ENCODE results near the gene DACT2.
"Not testable (repeated sequence)": the region's sequence is repeated elsewhere in the genome, so short reads cannot be mapped to it uniquely, and the experiment has no call there.

Gene DACT2
- 0 to 0.08 (median 0) reads per million in 18 experiments for total RNA-seq

DNA sequence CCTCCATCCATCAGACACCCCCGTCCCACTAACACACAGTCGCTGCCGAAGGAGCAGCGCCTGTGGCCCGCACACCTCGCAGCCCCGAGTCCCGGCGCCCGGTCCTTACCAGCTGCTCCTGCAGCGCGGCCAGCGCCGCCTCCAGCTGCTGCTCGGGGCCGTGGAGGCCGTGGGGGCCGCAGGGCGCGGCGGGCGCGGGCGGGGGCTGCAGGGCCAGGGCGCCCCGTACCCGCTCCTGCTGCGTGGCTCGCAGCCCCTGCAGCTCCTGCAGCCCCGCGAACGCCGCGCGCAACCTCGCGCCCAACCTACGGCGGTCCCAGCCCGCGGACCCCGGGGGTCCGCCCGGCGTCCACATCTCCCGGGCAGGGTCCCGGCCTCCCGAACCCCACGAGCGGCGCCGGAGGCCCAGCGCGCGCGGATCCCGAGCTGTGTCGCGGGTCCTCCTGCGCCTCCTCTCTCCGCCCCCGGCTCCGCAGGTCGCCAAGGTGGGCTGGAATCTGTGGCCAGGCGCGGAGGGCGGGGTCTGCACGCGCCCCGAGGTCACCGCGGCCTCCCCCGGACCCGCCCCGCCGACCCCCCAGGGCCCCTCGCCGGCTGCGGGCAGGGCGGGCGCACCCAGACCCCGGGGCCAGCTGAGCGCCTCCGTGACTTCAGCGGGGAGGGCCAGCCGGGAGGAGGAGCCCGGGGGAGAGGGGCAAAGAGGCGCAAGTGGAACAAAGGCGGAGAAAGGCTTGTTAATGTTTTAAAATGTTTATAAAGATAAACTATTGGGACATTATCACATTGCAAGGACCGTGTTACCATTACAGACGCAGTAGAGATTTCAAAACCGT is at the start of gene DACT2:
Gene DACT2, minus strand, starts transcription at position 499 of the 833 bp plus-strand sequence. Its CDS starts 144 bp downstream, at position 355.
- DNase-seq: no peak

DNA sequence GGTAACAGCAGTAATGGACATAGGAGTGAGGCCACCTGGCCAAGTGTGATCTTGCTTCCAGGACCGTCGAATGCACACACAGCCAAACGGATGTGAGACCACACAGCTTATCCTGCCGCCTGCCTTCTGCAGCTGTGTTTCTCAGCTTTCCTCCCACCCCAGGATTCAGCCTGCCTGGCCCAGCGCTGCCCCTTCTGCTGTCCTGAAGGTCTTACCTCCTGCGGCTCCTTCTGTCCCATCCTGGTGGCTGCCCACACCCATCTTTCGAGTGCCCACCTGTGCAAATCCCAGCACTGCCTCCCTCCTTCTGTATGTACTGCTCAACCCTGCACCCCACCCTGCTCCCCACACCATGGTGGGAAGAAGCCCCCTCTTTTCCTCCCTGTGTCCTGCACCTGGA is 49.4 kb upstream of the DACT2 start:
- no peak for DNase-seq

DNA sequence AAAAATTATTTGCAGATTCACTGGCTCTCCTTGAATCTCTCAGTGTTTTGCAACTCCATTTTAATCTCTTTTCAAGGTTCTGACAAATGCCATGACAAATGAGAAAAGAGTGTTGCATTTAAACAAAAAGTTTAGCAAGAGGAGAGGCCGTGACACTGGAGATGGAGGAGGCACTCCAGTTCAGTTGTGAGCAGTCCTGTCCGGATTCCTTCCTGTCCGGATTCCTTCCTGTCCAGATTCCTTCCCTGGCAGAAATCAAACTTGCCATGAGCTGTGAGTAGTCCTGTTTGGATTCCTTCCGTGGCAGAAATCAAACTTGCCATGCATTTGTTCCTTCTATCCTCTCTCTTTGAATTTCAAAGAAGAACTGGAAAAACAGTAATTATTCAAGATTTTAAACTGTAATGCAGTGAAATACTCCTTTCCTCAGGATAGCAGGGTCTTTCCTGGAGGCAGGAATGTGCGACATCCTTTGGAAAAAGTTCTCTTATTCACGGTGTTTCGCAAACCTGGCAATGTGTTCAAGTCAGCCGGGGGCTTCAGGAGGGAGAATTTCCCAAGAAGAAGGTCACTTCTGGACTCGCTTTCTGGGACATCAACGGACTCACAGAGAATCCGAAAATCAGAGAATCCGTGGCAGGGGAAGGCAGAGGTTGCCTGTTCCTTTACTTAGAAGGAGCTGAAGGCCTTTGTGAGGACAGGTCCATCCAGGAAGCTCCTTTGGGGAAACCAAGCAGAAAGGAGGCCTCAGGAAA is 48.7 kb upstream of the DACT2 start:
- no peak for DNase-seq

DNA sequence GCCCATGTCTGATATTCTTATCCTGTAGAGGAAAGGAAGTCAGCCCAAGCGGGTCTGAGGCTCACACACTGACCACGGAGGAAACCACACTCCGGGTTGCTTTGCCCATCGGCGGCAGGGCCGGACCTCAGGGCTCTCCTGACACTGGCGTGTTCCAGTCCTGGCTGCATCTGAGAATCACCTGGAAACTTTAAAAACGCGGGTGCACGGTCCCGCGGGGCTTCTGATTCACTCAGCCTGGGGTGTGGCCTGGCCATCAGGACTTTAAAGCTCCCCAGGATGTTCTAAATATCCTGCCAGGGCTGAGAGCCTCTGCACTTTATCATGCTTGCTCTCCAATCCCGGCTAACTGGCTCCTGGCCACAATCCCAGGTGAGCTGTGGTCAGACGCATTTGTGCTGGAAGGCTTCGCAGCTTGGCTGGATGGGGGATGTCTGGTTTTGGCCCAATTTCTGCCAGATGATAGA is 47.7 kb upstream of the DACT2 start:
- DNase-seq: no peak

GRCh38 chr6:168366473-168366872 is 46.9 kb upstream of the DACT2 start:
- DNase-seq: no peak

GRCh38 chr6:168365422-168366165 is 46.0 kb upstream of the DACT2 start:
- no peak for DNase-seq

- no peak for DNase-seq
These were observed 45.3 kb upstream of the DACT2 start for GRCh38 chr6:168364793-168365421.

- no peak for DNase-seq
These were observed 44.5 kb upstream of the DACT2 start for GRCh38 chr6:168363811-168364792.

- DNase-seq: no peak
These were observed 43.7 kb upstream of the DACT2 start for GRCh38 chr6:168363302-168363701.

DNA sequence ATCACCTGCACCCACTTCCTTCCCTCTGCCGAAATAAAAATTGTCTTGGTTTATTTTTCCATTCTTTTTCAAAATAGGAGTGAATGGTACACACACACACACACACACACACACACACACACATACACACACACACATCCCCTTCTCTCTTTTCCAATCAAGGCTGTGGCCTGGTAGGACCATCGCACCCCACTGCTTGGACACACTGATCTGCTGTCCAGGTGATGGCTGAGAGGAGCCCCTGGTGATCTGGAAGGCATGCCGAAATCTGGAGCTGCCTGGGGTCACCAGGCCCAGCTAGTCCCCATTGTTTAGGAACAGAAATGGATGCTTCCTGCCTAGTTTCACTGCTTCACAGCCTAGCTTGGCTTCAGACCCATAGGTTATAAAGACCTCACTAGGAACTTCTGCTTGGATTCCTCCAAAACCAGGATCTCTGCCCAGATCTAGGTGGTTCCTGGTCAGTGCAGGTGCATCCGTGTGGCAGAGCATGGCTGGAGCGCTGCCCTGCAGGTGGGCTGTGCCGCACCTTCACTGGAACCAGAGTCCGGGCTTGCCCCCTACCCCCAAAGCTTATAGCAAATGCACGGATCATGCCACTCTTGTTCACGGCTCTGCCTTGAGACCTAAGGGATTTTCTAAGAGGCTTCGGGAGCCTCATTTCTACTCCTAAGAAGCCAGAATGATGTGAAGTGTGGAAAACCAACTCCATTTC is 42.9 kb upstream of the DACT2 start:
- no peak for DNase-seq

DNA sequence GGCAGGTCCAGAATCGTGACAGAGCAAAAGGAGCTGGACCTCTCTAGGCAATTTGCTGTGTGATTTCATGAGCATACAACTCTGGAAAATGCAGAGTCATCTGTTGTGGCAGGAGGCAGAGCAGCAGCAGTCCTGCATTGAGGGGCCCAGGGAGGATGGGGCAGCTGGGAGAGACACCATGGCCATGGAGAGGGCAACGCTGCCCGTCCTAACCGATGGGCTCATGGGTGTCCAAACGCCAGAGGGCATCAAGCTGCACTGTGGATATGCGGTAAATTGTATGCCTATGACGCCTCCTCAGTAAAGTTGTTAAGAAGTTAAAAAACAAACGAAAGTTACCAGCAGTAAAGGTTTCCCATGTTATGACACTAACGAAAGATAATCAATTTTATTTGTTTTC is 42.2 kb upstream of the DACT2 start:
- no peak for DNase-seq

DNA sequence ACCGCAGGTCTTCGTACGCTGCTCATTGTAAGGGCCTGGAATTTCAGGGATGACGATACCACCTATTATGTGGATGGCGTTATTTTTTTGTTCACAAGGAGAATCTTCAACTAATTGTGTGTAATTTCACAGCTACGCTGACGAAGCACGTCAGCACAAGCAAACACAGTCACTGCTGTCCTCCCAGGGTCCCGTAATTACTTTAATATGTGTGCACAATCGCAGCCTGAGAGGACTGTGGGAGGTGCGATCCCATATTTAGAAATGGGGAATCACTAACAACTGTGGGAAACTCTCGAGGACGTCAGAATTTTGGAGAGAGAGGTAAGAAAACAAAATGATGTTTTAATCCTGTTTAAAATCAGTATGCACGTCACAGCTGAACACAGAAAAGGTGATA is 40.2 kb upstream of the DACT2 start:
- no peak for DNase-seq

DNA sequence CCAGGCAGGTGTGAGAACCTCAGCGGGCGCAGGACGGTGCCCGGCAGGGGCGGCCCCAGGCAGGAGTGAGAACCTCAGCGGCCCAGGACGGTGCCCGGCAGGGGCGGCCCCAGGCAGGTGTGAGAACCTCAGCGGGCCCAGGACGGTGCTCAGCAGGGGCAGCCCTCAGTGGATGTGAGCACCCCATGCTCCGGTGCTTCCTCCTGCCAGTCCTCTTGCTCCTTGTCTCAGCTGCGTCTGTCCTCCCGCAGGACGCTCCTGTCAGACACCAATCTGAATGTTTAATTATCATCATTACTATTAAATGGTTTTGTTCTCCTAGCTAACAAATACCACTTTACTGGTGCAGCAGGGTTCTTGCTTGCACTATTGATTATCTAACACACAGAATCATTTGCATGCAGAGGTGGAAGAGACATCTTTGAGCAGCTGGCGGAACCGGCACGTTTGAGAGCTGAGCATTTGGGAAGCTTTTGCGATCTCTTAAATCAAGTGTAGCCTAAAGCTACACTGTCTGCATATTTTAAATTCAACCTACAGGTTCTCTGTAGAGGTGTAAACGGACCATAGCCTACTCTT is 39.4 kb upstream of the DACT2 start:
- DNase-seq: no peak

GRCh38 chr6:168356872-168357271 is 37.3 kb upstream of the DACT2 start:
- DNase-seq: not testable (repeated sequence)

DNA sequence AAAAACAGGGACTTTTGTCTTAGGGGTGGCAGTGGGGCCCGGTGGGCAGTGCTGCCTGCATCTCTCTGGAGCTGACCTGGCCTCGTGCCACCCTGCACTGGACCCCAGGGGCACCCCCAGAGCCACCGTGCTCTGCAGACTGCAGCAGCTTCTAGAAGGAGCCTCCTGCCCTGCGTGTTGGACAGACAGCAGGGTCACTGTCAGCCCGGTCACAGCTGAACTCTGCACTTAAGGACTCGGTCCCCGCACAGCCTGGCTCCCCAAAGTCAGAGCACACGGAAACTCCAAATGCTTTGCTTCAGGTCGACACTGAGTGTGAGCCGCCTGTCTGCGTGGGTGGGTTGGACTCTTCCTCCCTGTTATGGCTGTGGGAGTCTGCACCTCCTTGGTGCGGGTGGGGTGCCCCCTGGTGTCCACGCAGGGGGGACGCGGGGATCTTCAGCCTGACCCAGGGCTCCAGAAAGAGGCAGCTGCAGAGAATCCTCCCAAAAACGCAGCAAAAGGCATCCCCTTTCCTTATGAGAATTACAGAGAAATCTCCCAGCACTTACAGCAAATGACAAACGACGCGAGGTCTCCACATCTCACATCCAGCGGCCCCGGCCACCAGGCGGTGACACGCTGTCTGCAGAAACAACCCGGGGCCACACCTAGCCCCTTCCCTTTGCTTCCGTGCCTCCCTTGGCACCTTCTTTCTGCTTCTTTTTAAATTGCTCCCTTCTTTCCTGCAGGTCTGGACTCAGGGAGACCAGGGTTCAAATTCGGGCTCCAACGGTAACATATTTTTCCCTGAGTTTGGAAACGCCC is 36.3 kb upstream of the DACT2 start:
- DNase-seq: peak in 1 of 2 donors; percentile 29

- no peak for DNase-seq
These were observed 34.8 kb upstream of the DACT2 start for GRCh38 chr6:168354338-168354737.

DNA sequence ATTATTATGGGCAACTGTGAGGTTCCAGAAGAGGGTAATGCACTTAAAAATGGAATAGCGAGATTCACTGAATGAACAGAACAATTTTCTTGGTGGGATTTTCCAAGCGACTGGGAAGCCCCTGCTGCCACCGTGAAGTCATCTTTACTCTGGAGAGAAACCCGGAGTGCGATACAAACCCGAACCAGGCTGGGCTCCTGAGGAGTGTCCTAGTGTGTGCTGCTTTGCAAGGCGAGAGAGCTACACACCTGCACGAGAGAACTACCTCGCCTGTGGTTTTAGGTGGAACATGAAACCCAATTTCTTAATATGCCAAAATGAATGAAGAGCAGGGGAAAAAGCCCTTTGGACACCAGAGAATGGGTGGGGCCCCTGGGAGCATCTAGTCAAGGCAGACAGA is 33.5 kb upstream of the DACT2 start:
- no peak for DNase-seq

- DNase-seq: no peak
These were observed 32.5 kb upstream of the DACT2 start for GRCh38 chr6:168352096-168352495.

DNA sequence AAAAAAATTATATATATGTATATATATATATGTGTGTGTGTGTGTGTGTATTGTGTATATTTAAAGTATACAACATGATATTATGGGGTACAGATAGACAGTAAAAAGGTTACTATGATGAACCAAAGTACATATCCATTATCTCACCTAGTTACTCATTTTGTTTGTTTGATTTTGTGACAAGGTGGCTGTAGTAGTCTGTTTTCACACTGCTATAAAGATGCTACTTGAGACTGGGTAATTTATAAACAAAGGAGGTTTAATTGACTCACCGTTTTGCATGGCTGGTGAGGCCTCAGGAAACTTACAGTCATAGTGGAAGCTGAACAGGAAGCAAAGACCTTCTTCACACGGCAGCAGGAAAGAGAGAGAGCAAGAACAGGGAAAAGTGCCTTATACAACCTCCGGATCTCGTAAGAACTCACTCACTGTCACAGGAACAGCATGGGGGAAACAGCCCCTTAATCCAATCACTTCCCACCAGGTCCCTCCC is 30.2 kb upstream of the DACT2 start:
- DNase-seq: no peak
